ENCODE data around the gene OSBPL3.

DNA sequence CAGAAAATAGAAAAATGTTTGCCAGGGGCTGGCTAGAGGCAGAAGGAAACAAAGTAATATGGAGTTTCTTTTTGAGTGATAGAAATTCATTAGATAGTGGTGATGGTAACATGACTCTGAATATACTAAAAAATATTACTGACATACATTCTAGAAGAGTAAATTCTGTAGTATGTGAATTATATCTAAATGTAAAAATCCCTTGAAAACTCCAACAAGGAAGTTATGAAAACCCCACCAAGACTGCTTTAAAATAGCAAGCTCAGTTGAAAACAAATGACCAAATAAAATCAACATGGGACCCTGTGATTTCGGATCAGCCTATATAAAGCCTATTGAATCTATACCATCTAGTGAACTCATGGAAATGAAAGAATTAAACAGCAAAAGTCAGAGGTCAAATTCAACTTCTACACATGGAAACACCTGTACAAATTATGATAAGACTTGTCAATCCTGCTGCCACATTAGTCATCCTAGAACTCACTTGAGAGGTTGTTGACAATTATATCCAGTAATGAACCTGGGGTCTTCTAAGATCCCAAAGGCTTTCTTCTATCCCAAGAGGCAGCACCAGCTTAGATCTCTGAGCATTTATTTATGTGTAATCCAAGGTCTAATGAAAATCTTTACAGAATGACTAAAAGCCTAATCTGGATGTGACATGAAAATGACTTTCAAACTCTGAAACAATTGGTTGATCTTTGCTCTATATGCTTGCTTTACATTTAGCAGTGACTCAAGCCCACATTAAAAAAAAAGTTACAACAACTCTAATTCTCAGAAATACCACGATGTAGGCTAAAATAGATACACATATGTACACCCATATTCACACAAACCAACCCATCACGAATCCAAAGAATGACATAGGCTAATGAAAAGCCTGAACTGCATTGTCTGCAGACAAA lies 59.3 kb downstream of the OSBPL3 start:
- TF ChIP-seq, protein P1, sequence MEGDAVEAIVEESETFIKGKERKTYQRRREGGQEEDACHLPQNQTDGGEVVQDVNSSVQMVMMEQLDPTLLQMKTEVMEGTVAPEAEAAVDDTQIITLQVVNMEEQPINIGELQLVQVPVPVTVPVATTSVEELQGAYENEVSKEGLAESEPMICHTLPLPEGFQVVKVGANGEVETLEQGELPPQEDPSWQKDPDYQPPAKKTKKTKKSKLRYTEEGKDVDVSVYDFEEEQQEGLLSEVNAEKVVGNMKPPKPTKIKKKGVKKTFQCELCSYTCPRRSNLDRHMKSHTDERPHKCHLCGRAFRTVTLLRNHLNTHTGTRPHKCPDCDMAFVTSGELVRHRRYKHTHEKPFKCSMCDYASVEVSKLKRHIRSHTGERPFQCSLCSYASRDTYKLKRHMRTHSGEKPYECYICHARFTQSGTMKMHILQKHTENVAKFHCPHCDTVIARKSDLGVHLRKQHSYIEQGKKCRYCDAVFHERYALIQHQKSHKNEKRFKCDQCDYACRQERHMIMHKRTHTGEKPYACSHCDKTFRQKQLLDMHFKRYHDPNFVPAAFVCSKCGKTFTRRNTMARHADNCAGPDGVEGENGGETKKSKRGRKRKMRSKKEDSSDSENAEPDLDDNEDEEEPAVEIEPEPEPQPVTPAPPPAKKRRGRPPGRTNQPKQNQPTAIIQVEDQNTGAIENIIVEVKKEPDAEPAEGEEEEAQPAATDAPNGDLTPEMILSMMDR (IDR thresholded peaks at IDR 0.05; ENCODE audit: low read depth, low read length, missing input control) = no peak
- TF ChIP-seq TAF1 (conservative IDR thresholded peaks at IDR 0.05) = no peak
- TF ChIP-seq JUND (IDR thresholded peaks at IDR 0.05) = no peak
- TF ChIP-seq EGR1 (IDR thresholded peaks at IDR 0.05; ENCODE audit: low read depth in 2 of 2) = no peak
- TF ChIP-seq, protein P2, sequence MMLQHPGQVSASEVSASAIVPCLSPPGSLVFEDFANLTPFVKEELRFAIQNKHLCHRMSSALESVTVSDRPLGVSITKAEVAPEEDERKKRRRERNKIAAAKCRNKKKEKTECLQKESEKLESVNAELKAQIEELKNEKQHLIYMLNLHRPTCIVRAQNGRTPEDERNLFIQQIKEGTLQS (IDR thresholded peaks at IDR 0.05) = no peak
- TF ChIP-seq RXRA (IDR thresholded peaks at IDR 0.05) = no peak
- TF ChIP-seq, protein P3, sequence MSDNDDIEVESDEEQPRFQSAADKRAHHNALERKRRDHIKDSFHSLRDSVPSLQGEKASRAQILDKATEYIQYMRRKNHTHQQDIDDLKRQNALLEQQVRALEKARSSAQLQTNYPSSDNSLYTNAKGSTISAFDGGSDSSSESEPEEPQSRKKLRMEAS (IDR thresholded peaks at IDR 0.05) = no peak
- TF ChIP-seq, protein P4, sequence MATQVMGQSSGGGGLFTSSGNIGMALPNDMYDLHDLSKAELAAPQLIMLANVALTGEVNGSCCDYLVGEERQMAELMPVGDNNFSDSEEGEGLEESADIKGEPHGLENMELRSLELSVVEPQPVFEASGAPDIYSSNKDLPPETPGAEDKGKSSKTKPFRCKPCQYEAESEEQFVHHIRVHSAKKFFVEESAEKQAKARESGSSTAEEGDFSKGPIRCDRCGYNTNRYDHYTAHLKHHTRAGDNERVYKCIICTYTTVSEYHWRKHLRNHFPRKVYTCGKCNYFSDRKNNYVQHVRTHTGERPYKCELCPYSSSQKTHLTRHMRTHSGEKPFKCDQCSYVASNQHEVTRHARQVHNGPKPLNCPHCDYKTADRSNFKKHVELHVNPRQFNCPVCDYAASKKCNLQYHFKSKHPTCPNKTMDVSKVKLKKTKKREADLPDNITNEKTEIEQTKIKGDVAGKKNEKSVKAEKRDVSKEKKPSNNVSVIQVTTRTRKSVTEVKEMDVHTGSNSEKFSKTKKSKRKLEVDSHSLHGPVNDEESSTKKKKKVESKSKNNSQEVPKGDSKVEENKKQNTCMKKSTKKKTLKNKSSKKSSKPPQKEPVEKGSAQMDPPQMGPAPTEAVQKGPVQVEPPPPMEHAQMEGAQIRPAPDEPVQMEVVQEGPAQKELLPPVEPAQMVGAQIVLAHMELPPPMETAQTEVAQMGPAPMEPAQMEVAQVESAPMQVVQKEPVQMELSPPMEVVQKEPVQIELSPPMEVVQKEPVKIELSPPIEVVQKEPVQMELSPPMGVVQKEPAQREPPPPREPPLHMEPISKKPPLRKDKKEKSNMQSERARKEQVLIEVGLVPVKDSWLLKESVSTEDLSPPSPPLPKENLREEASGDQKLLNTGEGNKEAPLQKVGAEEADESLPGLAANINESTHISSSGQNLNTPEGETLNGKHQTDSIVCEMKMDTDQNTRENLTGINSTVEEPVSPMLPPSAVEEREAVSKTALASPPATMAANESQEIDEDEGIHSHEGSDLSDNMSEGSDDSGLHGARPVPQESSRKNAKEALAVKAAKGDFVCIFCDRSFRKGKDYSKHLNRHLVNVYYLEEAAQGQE (IDR thresholded peaks at IDR 0.05) = no peak
- no peak for TF ChIP-seq RAD21 (IDR thresholded peaks at IDR 0.05)

Measured in liver (tissue), 3 donors.